ENCODE results near the gene BFSP1.

Gene BFSP1

GRCh38 chr20:17457588-17458190 lies 73.5 kb downstream of the BFSP1 start:
- no peak for DNase-seq

- DNase-seq, result no peak
These were observed 74.1 kb downstream of the BFSP1 start for GRCh38 chr20:17457079-17457478.

GRCh38 chr20:17456279-17456678 lies 74.9 kb downstream of the BFSP1 start:
- DNase-seq, result no peak

- DNase-seq, result no peak
These were observed 77.6 kb downstream of the BFSP1 start for GRCh38 chr20:17453592-17453991.

GRCh38 chr20:17452441-17452840 lies 78.7 kb downstream of the BFSP1 start:
- DNase-seq, result no peak

- no peak for DNase-seq
These were observed 82.1 kb downstream of the BFSP1 start for GRCh38 chr20:17449031-17449430.

GRCh38 chr20:17448071-17448470 lies 83.1 kb downstream of the BFSP1 start:
- DNase-seq, result no peak

GRCh38 chr20:17446171-17446570 lies 85.0 kb downstream of the BFSP1 start:
- DNase-seq, result no peak

GRCh38 chr20:17445543-17445942 lies 85.6 kb downstream of the BFSP1 start:
- no peak for DNase-seq

GRCh38 chr20:17444091-17444490 lies 87.1 kb downstream of the BFSP1 start:
- DNase-seq, result no peak
